HG03520 (cell line): Measurements from ENCODE around the gene ZNF407.

ENCODE experiments used
- ATAC-seq: cut with Tn5 transposase; IDR thresholded peaks from one replicate; pipeline ENCODE4 v1.9.1; 2021; ENCODE audit warnings: mild to moderate bottlenecking, moderate library complexity; ENCODE audit not compliant: unreplicated experiment

Gene ZNF407

GRCh38 chr18:75063615-75064512 lies 466.2 kb downstream of the ZNF407 start:
- no peak for ATAC-seq

GRCh38 chr18:75064513-75064905 lies 466.8 kb downstream of the ZNF407 start:
- no peak for ATAC-seq

GRCh38 chr18:75065251-75066000 lies 467.8 kb downstream of the ZNF407 start:
- no peak for ATAC-seq

GRCh38 chr18:75066021-75066880 lies 468.6 kb downstream of the ZNF407 start:
- ATAC-seq, result no peak

GRCh38 chr18:75066936-75067335 lies 469.3 kb downstream of the ZNF407 start:
- ATAC-seq, result no peak

- ATAC-seq, result no peak
Observed at GRCh38 chr18:75067996-75068645, 470.5 kb downstream of the ZNF407 start.

GRCh38 chr18:75068682-75069435 lies 471.2 kb downstream of the ZNF407 start:
- no peak for ATAC-seq

GRCh38 chr18:75070235-75070624 lies 472.6 kb downstream of the ZNF407 start:
- no peak for ATAC-seq

GRCh38 chr18:75070625-75071483 lies 473.2 kb downstream of the ZNF407 start:
- peak; percentile 82 for ATAC-seq

GRCh38 chr18:75071484-75071785 lies 473.8 kb downstream of the ZNF407 start:
- no peak for ATAC-seq

- ATAC-seq, result no peak
Observed at GRCh38 chr18:75071866-75072671, 474.4 kb downstream of the ZNF407 start.

GRCh38 chr18:75072672-75073371 lies 475.2 kb downstream of the ZNF407 start:
- ATAC-seq, result no peak

- ATAC-seq, result no peak
Observed at GRCh38 chr18:75073654-75074053, 476.0 kb downstream of the ZNF407 start.

GRCh38 chr18:75074196-75075015 lies 476.7 kb downstream of the ZNF407 start:
- no peak for ATAC-seq

- no peak for ATAC-seq
Observed at GRCh38 chr18:75075016-75075305, 477.3 kb downstream of the ZNF407 start.

- ATAC-seq, result no peak
Observed at GRCh38 chr18:75075429-75075841, 477.8 kb downstream of the ZNF407 start.

GRCh38 chr18:75076286-75076685 lies 478.6 kb downstream of the ZNF407 start:
- no peak for ATAC-seq
